Measurements from ENCODE around the gene INPPL1.

INPPL1 gene

DNA sequence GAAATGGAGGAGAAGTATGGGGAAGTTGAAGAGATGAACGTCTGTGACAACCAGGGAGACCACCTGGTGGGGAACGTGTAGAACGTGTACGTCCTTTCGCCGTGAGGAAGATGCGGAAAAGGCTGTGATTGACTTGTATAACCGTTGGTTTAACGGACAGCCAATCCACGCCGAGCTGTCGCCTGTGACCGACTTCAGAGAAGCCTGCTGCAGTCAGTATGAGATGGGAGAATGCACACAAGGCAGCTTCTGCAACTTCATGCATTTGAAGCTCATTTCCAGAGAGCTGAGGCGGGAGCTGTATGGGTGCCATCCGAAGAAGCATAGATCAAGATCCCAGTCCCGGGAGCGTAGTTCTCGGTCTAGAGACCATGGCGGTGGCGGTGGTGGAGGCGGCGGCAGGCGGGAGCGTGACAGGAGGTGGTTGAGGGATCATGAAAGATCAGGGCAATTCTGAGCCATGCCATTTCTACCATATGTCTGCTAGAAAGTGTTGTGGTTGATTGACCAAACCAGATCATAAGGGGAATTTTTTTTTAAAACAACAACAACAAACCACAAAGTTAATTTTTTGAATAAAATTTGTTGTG is 56.3 kb downstream of the INPPL1 start:
- in situ Hi-C loops (cut with HindIII; ENCODE audit: low sequenced_read_pairs): no loop called here
- TF ChIP-seq, protein P1, sequence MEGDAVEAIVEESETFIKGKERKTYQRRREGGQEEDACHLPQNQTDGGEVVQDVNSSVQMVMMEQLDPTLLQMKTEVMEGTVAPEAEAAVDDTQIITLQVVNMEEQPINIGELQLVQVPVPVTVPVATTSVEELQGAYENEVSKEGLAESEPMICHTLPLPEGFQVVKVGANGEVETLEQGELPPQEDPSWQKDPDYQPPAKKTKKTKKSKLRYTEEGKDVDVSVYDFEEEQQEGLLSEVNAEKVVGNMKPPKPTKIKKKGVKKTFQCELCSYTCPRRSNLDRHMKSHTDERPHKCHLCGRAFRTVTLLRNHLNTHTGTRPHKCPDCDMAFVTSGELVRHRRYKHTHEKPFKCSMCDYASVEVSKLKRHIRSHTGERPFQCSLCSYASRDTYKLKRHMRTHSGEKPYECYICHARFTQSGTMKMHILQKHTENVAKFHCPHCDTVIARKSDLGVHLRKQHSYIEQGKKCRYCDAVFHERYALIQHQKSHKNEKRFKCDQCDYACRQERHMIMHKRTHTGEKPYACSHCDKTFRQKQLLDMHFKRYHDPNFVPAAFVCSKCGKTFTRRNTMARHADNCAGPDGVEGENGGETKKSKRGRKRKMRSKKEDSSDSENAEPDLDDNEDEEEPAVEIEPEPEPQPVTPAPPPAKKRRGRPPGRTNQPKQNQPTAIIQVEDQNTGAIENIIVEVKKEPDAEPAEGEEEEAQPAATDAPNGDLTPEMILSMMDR (IDR thresholded peaks at IDR 0.05; ENCODE audit: low read depth, low read length, missing control alignments): no peak
- DNase-seq (ENCODE audit: low read depth): no peak

DNA sequence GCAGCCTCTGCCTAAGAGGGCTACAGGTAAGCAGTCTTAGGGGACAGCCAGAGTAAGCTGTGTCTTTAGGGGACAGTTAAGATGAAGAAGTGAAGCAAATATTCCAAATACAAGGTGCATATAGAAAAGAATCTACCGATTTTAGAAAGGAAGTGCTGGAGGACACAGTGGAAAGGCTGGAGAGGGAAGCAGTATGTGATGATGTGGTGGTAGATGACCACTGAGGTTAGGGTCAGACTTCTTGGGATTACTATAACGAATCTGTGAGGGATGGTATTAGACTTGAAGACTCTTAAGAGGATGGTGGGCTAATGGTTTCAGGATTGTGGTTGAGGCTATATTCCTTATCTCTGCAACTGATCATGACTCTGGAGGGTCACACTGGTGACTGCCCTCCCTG is 59.4 kb downstream of the INPPL1 start:
- TF ChIP-seq, protein P1 (IDR thresholded peaks at IDR 0.05; ENCODE audit: low read depth, low read length, missing control alignments): no peak
- no peak for DNase-seq (ENCODE audit: low read depth)

More for the DNA sequence above, 56.3 kb downstream of the INPPL1 start:
- H3K4me3 ChIP-seq (ENCODE audit: low read depth, low read length): no peak overlapping the region

DNA sequence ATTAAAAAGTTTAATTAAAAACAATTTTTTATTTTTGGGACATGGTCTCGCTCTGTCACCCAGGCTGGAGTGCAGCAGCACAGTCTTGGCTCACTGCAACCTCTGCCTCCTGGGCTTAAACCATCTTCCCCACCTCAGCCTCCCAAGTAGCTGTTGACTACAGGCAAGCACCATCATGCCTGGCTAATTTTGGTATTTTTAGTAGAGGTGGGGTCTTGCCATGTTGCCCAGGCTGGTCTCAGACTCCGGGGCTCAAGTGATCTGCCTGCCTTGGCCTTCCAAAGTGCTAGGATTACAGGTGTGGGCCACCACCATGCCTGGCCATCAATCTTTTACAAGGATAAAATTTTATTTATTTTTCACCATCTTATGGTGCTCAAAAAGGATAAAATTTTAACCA is 62.7 kb downstream of the INPPL1 start:
- TF ChIP-seq, protein P1 (IDR thresholded peaks at IDR 0.05; ENCODE audit: low read depth, low read length, missing control alignments): no peak
- no peak overlapping the region for H3K4me3 ChIP-seq (ENCODE audit: low read depth, low read length)
- no peak for DNase-seq (ENCODE audit: low read depth)
- in situ Hi-C loops (cut with HindIII; ENCODE audit: low sequenced_read_pairs): no loop called here

More for the DNA sequence above, 59.4 kb downstream of the INPPL1 start:
- no peak overlapping the region for H3K4me3 ChIP-seq (ENCODE audit: low read depth, low read length)
- in situ Hi-C loops (cut with HindIII; ENCODE audit: low sequenced_read_pairs): no loop called here

All from astrocyte of the cerebellum (primary cell).